ENCODE data around the gene KCNE1.

The KCNE1 gene

GRCh38 chr21:34522284-34522683 is 10.3 kb upstream of the KCNE1 start:
- no peak for ATAC-seq
- no peak for TF ChIP-seq ISL1 (CRISPR knock-in tag; IDR thresholded peaks at IDR 0.05)
- TF ChIP-seq SNAI2 (CRISPR knock-in tag; IDR thresholded peaks at IDR 0.05), result no peak
- TF ChIP-seq, protein P1, sequence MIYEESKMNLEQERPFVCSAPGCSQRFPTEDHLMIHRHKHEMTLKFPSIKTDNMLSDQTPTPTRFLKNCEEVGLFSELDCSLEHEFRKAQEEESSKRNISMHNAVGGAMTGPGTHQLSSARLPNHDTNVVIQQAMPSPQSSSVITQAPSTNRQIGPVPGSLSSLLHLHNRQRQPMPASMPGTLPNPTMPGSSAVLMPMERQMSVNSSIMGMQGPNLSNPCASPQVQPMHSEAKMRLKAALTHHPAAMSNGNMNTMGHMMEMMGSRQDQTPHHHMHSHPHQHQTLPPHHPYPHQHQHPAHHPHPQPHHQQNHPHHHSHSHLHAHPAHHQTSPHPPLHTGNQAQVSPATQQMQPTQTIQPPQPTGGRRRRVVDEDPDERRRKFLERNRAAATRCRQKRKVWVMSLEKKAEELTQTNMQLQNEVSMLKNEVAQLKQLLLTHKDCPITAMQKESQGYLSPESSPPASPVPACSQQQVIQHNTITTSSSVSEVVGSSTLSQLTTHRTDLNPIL (CRISPR knock-in tag; IDR thresholded peaks at IDR 0.05; ENCODE audit: low read depth), result no peak
- no peak for TF ChIP-seq POU6F1 (CRISPR knock-in tag; IDR thresholded peaks at IDR 0.05; ENCODE audit: borderline replicate concordance, low read depth)

- no peak for TF ChIP-seq SNAI2 (CRISPR knock-in tag; IDR thresholded peaks at IDR 0.05)
- TF ChIP-seq ZFP30 (CRISPR knock-in tag; IDR thresholded peaks at IDR 0.05), result no peak
- no peak for TF ChIP-seq ISL1 (CRISPR knock-in tag; IDR thresholded peaks at IDR 0.05)
- no peak for TF ChIP-seq RARB (CRISPR knock-in tag; IDR thresholded peaks at IDR 0.05)
- TF ChIP-seq ESRRG (CRISPR knock-in tag; IDR thresholded peaks at IDR 0.05), result no peak
- no peak for TF ChIP-seq CSDC2 (CRISPR knock-in tag; IDR thresholded peaks at IDR 0.05)
- no peak for TF ChIP-seq PPARA (CRISPR knock-in tag; IDR thresholded peaks at IDR 0.05; ENCODE audit: borderline replicate concordance)
- no peak for TF ChIP-seq TCF4 (CRISPR knock-in tag; IDR thresholded peaks at IDR 0.05; ENCODE audit: borderline replicate concordance)
- no peak for TF ChIP-seq ZC3H10 (CRISPR knock-in tag; IDR thresholded peaks at IDR 0.05)
- TF ChIP-seq ARNTL (CRISPR knock-in tag; IDR thresholded peaks at IDR 0.05; ENCODE audit: borderline replicate concordance, low read depth), result no peak
- TF ChIP-seq ZNF8 (CRISPR knock-in tag; IDR thresholded peaks at IDR 0.05), result no peak
- no peak for TF ChIP-seq ZFP3 (CRISPR knock-in tag; IDR thresholded peaks at IDR 0.05)
- TF ChIP-seq, protein P2, sequence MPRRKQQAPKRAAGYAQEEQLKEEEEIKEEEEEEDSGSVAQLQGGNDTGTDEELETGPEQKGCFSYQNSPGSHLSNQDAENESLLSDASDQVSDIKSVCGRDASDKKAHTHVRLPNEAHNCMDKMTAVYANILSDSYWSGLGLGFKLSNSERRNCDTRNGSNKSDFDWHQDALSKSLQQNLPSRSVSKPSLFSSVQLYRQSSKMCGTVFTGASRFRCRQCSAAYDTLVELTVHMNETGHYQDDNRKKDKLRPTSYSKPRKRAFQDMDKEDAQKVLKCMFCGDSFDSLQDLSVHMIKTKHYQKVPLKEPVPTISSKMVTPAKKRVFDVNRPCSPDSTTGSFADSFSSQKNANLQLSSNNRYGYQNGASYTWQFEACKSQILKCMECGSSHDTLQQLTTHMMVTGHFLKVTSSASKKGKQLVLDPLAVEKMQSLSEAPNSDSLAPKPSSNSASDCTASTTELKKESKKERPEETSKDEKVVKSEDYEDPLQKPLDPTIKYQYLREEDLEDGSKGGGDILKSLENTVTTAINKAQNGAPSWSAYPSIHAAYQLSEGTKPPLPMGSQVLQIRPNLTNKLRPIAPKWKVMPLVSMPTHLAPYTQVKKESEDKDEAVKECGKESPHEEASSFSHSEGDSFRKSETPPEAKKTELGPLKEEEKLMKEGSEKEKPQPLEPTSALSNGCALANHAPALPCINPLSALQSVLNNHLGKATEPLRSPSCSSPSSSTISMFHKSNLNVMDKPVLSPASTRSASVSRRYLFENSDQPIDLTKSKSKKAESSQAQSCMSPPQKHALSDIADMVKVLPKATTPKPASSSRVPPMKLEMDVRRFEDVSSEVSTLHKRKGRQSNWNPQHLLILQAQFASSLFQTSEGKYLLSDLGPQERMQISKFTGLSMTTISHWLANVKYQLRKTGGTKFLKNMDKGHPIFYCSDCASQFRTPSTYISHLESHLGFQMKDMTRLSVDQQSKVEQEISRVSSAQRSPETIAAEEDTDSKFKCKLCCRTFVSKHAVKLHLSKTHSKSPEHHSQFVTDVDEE (CRISPR knock-in tag; IDR thresholded peaks at IDR 0.05), result no peak
- no peak for TF ChIP-seq POU6F1 (CRISPR knock-in tag; IDR thresholded peaks at IDR 0.05; ENCODE audit: borderline replicate concordance, low read depth)
- no peak for TF ChIP-seq ZNF70 (CRISPR knock-in tag; IDR thresholded peaks at IDR 0.05)
- no peak for TF ChIP-seq BACH2 (CRISPR knock-in tag; IDR thresholded peaks at IDR 0.05; ENCODE audit: borderline replicate concordance)
- TF ChIP-seq, protein P1 (CRISPR knock-in tag; IDR thresholded peaks at IDR 0.05; ENCODE audit: low read depth), result no peak
- TF ChIP-seq, protein P3, sequence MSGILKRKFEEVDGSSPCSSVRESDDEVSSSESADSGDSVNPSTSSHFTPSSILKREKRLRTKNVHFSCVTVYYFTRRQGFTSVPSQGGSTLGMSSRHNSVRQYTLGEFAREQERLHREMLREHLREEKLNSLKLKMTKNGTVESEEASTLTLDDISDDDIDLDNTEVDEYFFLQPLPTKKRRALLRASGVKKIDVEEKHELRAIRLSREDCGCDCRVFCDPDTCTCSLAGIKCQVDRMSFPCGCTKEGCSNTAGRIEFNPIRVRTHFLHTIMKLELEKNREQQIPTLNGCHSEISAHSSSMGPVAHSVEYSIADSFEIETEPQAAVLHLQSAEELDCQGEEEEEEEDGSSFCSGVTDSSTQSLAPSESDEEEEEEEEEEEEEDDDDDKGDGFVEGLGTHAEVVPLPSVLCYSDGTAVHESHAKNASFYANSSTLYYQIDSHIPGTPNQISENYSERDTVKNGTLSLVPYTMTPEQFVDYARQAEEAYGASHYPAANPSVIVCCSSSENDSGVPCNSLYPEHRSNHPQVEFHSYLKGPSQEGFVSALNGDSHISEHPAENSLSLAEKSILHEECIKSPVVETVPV (CRISPR knock-in tag; IDR thresholded peaks at IDR 0.05), result no peak
- no peak for ATAC-seq
Measured at GRCh38 chr21:34521561-34521960, 9.6 kb upstream of the KCNE1 start.

DNA sequence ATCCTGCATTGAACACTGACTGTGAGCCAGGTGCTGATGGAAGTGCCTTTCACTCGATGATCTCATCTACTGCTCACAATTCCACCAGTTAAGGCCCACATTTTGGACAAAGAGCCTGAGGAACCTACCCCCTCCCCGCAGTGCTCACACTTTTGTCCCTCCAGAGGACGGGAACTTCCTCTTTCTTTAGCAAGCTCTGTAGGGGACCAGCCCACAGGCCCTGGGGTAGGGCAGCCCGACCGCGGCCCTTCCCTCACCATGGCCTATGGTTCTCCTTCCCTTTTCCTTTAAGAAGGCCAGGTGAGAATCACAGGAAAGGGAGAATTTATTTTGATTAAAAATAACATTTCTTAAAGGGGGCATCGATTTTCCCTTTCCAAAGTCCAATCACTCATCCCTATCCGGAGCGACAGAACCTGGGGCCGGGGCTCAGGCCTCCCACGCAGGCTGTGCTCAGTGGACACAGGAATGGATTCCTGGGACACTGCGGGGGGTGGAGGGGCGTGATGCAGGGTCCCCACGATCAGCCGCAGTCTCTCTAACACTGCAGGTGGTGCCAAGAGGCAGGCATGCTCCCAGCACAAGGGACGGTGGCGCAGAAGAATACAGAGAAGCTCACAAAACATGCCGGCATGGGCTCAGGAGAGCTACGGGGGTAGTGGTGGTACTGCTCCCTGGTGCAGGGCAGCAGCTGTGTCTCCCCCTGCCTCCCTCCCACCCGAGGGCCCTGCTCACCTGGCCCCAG is 8.9 kb upstream of the KCNE1 start:
- TF ChIP-seq PPARA (CRISPR knock-in tag; IDR thresholded peaks at IDR 0.05; ENCODE audit: borderline replicate concordance) (no peak), ESRRG (CRISPR knock-in tag; IDR thresholded peaks at IDR 0.05) (no peak), TCF4 (CRISPR knock-in tag; IDR thresholded peaks at IDR 0.05; ENCODE audit: borderline replicate concordance) (no peak), SNAI2 (CRISPR knock-in tag; IDR thresholded peaks at IDR 0.05) (no peak), GLIS3 (CRISPR knock-in tag; IDR thresholded peaks at IDR 0.05) (no peak), POU6F1 (CRISPR knock-in tag; IDR thresholded peaks at IDR 0.05; ENCODE audit: borderline replicate concordance, low read depth) (no peak), ARNTL (CRISPR knock-in tag; IDR thresholded peaks at IDR 0.05; ENCODE audit: borderline replicate concordance, low read depth) (no peak), RARB (CRISPR knock-in tag; IDR thresholded peaks at IDR 0.05) (no peak)
- TF ChIP-seq, protein P3 (CRISPR knock-in tag; IDR thresholded peaks at IDR 0.05), result no peak
- ATAC-seq, result no peak

Measured in SK-N-SH treated with all-trans-retinoic acid at 6 μM for 48 hours (cell line).